ENCODE results near the gene MPO. TPM values are rescaled to one million over a fixed set of nuclear protein-coding genes. Genes with fewer than 3 reads are reported as not detected.

The MPO gene
- total and polyA plus RNA-seq, 9 of the 15 experiments (the other 6 are each of a cell fraction or from before 2014, with no cell fraction given), result 0.04 to 0.47 (median 0.39) TPM; not detected in 6

- no peak for TF ChIP-seq GMEB1 (CRISPR knock-in tag; IDR thresholded peaks at IDR 0.05)
- TF ChIP-seq ATF7 (IDR thresholded peaks at IDR 0.05), result peak; percentile 87
- TF ChIP-seq RHOXF2B (CRISPR knock-in tag; conservative IDR thresholded peaks at IDR 0.05), result peak; percentile 93
- peak; percentile 87 for TF ChIP-seq ATF4 (CRISPR knock-in tag; IDR thresholded peaks at IDR 0.05)
- peak; percentile 98 for TF ChIP-seq SIRT6 (IDR thresholded peaks at IDR 0.05; ENCODE audit: low read depth, low read length)
- TF ChIP-seq ESRRA (IDR thresholded peaks at IDR 0.05; ENCODE audit: borderline replicate concordance, low read depth), result peak; percentile 71; the same call in 1 of the 2 replicates
- TF ChIP-seq ZBTB26 (CRISPR knock-in tag; IDR thresholded peaks at IDR 0.05), result peak; percentile 21
- TF ChIP-seq ZC3H11A (IDR thresholded peaks at IDR 0.05; ENCODE audit: low read depth, low read length), result 0 out of 2 replicates have a peak, but pooled peaks have one; percentile 2
- TF ChIP-seq SPI1 (IDR thresholded peaks at IDR 0.05; ENCODE audit: borderline replicate concordance, low read depth, low read length), result peak; percentile 94
- TF ChIP-seq CHD2 (IDR thresholded peaks at IDR 0.05; ENCODE audit: low read depth, low read length), result peak; percentile 45; the same call in 1 of the 2 replicates
- peak; percentile 50 for TF ChIP-seq EGR1 (conservative IDR thresholded peaks at IDR 0.05)
- TF ChIP-seq ZNF124 (CRISPR knock-in tag; IDR thresholded peaks at IDR 0.05), result no peak
- TF ChIP-seq SRF (CRISPR knock-in tag; IDR thresholded peaks at IDR 0.05), result peak; percentile 7 to 90; a peak in 3 of 4 replicates
- peak; percentile 19 to 94; a peak in 1 of 4 replicates for TF ChIP-seq SIN3A (IDR thresholded peaks at IDR 0.05; ENCODE audit: borderline replicate concordance in 2 of 2, control insufficient read depth in 1 of 2, low read depth in 2 of 2, low read length in 2 of 2)
- TF ChIP-seq SUPT5H (IDR thresholded peaks at IDR 0.05), result peak; percentile 37
- TF ChIP-seq SIX5 (IDR thresholded peaks at IDR 0.05; ENCODE audit: borderline replicate concordance in 1 of 2, insufficient read depth in 1 of 2, low read depth in 1 of 2, low read length in 2 of 2), result 0 out of 4 replicates have a peak, but pooled peaks of 1 of the 2 experiments have one; percentile 18
- no peak for TF ChIP-seq HSF4 (CRISPR knock-in tag; IDR thresholded peaks at IDR 0.05; ENCODE audit: borderline replicate concordance)
- TF ChIP-seq CTBP1 (IDR thresholded peaks at IDR 0.05; ENCODE audit: borderline replicate concordance), result peak; percentile 66; the same call in 1 of the 2 replicates
- no peak for TF ChIP-seq HDGF (IDR thresholded peaks at IDR 0.05)
- TF ChIP-seq CBFA2T2 (conservative IDR thresholded peaks at IDR 0.05), result peak; percentile 45
- peak; percentile 45 to 49; a peak in 2 of 4 replicates for TF ChIP-seq TEAD1 (CRISPR knock-in tag; IDR thresholded peaks at IDR 0.05)
These were observed 48.5 kb upstream of the MPO start (continued) for GRCh38 chr17:58329035-58329809.
